VCaP (cell line): ENCODE measurements around the gene TSEN54.

ENCODE experiments used
- H3K27ac ChIP-seq: fragments of 450-650 bp; 2 replicates; pipeline ENCODE4 v1.5.1; 2017
- TF ChIP-seq, protein P1 (sequence below): fragments of 450-650 bp; conservative IDR thresholded peaks from 2 replicates; pipeline ENCODE4 v1.5.1; 2017; ENCODE audit warnings: mild to moderate bottlenecking, moderate library complexity

Gene TSEN54

DNA sequence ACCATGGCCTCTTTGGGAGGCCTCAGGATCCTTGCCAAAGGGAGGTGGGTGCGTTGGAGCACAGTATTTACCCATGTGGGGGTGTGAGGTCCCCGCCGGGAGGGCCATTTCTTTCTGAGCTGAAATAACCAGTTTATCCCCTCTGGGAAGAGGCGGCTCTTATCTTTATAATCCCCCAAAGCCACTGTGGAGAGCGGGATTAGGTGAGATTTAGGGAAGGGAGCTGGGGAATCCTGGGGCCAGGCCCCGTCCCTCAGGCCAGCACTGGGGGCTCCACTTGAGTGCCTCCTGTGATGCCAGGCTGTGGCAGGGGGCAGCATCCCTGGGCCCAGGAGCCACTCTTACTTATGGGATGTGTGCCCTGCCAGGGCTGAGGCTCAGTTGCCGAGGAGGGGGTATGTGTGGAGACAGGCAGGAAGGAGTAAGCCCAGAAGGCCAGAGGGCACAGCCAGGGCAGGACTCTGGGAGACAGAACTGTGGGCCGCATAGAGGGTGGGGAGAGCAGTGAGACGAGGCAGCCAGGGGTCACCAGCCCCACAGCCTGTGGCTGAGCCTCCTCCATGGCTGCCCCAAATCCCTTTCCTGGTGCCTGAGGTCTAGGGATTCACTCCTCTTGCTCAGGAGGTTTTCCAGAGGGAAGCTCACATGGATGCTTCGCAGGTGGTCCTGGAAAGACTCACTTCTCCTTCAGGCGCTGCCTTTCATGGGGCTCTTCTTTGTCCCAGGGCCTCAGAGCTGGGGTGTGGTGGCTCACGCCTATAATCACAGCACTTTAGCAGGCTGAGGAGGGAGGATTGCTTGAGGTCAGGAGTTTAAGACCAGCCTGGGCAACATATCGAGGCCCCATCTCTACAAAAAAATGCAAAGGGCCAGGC lies 34.9 kb upstream of the TSEN54 start:
- TF ChIP-seq, protein P1, sequence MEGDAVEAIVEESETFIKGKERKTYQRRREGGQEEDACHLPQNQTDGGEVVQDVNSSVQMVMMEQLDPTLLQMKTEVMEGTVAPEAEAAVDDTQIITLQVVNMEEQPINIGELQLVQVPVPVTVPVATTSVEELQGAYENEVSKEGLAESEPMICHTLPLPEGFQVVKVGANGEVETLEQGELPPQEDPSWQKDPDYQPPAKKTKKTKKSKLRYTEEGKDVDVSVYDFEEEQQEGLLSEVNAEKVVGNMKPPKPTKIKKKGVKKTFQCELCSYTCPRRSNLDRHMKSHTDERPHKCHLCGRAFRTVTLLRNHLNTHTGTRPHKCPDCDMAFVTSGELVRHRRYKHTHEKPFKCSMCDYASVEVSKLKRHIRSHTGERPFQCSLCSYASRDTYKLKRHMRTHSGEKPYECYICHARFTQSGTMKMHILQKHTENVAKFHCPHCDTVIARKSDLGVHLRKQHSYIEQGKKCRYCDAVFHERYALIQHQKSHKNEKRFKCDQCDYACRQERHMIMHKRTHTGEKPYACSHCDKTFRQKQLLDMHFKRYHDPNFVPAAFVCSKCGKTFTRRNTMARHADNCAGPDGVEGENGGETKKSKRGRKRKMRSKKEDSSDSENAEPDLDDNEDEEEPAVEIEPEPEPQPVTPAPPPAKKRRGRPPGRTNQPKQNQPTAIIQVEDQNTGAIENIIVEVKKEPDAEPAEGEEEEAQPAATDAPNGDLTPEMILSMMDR, result no peak
- H3K27ac ChIP-seq, result no peak overlapping the region

DNA sequence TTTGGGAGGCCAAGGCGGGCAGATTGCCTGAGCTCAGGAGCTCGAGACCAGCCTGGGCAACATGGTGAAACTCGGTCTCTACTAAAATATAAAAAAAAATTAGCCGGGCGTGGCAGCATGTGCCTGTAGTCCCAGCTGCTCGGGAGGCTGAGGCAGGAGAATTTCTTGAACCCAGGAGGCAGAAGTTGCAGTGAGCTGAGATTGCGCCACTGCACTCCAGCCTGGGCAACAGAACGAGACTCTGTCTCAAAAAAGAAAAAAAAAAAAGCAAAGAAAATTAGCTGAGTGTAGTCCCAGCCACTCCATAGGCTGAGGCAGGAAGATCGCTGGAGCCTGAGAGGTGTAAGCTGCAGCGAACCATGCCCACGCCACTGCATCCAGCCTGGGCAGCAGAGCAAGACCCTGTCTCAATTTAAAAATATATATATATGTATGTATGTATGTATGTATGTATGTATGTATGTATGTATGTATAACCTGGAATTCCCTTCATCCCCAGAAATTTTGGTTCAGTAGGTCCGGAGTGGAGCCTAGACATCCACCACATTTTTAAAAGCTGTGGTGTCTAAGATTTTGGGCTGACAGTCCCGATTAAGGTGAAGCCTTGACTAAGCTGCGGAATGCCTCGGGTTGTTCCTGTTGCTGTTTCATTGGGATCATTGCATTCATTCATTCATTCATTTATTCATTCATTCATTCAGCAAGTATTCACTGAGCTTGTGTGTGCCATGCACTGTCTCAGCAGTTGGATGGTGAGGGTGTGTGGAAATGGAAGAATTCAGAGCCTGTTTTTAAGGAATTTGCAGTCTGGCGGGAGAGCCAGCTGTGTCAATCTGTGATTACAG lies 34.0 kb upstream of the TSEN54 start:
- TF ChIP-seq, protein P1, result no peak
- H3K27ac ChIP-seq, result no peak overlapping the region

DNA sequence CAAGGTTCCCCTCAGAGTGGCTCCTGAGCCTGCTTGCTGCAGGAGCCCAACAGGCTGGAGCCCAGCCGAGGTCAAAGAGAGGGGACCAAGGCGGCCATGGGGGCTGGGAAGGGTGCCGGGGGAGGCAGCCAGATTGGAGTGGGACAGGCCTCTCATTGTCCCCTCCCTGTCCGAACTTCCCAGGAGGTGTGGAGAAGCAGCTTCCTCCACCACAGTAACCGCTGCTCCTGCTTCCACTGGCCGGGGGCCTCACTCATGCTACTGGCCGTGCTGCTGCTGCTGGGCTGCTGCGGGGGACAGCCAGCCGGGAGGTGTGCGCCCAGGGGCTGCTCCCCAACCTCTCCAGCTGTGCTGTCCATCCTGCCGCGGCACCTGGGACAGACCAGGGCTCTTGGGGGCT lies 30.6 kb upstream of the TSEN54 start:
- no peak overlapping the region for H3K27ac ChIP-seq
- TF ChIP-seq, protein P1, result no peak

DNA sequence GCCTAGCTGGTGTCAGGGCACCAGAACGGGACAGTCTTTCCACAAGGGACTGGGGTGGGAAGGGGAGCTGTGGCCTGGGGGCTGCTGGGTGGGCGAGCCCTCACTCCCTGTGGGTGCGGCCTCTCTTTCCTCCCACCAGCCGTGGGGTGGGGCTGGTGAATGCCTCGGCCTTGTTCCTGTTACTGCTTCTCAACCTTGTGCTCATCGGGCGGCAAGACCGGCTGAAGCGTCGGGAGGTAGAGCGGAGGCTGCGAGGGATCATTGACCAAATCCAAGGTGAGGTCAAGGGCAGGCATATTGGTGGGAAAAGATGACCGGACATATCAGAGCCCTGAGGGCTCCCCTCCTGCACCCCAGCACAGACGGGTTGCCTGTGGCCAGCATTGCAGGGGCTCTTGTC lies 30.2 kb upstream of the TSEN54 start:
- TF ChIP-seq, protein P1, result no peak
- no peak overlapping the region for H3K27ac ChIP-seq

DNA sequence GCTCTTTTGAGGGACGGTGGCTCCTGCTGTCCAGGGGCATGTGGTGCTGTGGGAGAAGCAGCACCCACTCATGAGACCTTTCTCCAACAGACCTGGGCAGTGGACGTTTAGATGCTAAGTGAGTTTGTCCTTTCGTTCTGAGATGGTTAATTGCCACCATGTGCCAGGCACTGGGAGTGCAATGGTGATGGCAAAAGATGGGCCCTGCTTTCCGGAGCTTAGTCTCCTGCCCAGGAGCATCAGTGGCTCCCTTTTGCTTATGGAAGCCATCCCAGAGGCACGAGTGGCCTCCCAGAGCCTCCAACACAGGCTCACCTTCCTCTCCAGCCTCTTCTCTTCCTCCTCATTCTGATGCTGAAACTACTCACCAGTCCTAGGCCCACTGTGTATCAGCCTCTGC lies 29.4 kb upstream of the TSEN54 start:
- no peak overlapping the region for H3K27ac ChIP-seq
- TF ChIP-seq, protein P1, result no peak

DNA sequence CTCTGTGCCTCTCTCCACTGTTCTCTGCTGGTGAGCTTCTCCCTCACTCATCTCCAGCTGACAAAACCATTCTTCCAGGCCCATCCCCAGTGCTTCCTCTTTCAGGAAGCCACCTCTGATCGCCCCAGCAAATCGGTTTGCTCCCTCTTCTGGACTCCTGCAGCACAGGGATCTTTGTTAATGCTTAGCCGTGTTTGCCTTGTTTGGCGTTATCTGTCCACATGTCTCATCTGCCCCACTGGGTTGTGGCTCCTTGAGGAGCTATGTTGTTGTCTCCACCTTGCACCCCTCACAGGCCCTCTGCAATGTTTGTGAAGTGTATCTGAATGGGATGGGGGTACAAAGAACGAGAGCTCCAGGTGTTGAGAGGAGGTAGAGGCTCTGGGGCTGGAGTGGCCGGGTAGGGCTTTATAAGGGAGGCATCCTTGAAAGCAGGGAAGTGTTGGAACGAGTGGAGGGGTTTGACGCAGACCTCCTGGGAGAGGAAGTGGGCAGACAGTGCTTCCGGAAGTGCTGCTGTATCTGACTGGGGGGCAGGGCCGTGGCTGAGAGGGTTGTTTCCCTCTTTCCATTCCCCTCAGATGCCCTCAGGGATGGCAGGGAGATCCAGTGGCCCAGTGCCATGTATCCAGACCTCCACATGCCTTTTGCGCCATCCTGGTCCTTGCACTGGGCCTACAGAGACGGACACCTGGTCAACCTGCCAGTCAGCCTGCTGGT lies 28.8 kb upstream of the TSEN54 start:
- TF ChIP-seq, protein P1, result no peak
- H3K27ac ChIP-seq, result no peak overlapping the region
